NCI-H345 treated with DMSO at 0.1 percent for 48 hours (cell line): ENCODE measurements around the gene TEKT2.

ENCODE experiments used
- DNase-seq: peaks from one replicate; lab custom pipeline; 2025; ENCODE audit not compliant: unreplicated experiment; lab: John Stamatoyannopoulos, UW

Gene TEKT2

DNA sequence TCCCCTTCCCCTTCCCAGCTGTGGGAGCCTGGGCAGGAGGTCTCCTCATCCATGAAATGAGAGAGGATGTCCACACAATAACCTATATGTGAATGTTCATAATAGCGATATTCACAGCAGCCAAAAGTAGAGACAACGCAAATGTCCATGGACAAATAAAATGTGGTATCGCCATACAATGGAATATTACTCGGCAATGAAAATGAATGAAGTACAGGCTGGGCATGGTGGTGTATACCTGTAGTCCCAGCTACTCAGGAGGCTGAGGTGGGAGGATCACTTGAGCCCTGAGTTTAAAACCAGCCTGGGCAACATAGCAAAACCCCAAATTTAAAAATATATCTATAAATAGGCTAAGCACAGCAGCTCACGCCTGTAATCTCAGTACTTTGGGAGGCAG is 17.7 kb downstream of the TEKT2 start:
- no peak for DNase-seq

DNA sequence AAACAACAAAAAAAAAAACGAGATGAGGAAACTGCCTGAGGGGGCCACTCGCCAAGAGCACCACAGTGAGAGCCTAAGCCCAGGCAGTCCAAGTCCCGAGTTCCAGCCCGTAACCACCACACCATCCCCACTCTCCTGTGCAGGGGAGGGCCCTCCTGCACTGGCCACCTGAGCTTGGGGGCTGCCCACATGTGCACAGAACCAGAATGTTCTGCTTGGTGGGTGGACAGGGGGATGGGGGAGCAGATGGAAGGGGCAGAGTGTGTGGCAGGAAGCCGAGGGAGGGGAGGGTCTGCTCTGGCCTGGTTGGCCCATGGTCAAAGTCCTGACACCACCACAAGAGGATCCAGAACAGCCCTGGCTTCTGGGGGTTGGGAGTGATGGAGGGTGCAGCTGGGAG is 22.4 kb downstream of the TEKT2 start:
- DNase-seq, result no peak

DNA sequence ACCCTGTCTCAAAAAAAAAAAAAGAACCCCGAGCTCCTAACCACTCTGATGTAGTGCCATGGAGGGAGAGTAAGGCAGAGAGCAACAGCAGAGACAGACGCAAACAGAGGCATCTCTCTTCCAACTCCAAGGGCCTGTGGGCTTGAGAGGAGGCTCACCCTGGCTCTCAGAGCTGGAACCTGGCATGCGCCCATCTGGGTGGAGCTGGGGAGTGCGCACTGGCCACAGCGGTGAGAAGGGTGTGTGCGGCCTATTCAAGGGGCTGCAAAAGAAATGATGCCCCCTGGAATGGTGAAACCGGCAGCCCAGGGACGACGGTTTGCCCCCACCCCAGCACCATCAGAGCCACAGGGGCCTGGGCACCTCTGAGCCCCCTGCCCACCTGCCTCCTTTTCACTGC is 23.5 kb downstream of the TEKT2 start:
- no peak for DNase-seq

DNA sequence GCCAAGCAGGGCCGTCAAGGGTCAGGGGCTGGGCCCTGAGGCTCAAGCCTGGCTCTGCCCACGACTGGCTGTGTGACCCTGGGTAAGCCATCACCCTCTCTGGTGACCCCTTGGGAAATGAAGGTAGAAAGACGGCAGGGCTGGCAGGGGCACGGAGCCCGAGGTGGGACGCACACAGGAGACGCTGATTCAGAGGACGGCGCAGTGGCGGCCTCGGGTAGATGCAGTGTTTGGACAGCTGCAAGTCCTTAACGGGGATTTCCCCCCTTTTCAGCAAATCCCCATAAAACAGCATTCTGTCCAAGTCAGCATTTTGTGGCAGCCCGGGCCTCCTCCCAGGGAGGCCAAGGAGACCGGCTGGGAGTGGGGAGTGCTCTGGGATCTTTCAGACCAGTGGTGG is 24.4 kb downstream of the TEKT2 start:
- no peak for DNase-seq

DNA sequence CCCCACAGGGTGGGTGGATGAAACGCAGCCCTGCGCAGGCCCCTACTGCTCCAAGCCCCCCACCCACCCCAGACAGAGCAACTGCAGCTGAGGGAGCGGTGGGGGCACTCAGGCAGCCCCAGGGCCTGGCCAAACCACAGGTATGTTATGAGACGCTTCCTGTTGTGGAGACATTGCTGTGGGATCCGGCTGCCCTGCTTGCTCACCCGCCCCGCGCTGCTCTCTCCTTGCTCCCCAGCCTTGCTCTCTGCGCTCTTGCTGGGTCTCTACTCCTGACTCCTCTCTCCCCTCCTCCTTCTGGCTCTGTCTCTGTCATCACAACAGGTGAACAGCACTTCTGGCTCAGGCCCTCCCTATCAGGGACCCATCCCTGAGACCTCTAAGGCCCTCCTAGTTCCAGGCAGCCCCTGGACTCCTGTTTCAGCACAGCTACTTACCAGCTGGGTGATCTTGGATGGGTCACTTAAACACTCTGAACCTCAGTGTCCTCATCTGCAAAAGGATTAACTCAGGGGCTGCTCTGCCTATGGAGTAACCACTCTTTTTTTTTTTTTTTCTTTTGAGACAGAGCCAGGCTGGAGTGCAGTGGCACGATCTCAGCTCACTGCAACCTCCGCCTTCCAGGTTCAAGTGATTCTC is 25.3 kb downstream of the TEKT2 start:
- DNase-seq, result no peak

DNA sequence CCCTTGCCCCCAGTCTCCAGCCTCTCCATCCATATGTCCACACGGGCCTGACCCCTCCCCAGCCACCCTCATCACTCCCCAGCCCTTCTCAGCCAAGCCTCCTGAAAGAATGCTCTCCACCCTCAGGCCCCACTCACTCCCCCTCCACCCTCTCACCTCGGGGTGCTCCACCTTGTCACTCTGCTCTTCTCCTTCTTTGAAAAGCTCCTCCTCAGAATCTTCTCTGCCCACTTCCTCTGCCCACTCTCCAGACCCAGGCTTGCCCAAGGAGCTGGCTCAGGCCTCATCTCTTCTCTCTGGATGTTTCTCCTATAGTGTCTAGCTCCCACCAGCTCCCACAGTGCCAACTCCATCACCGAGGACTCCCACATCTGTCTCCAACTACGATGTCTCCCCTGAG is 27.3 kb downstream of the TEKT2 start:
- no peak for DNase-seq

DNA sequence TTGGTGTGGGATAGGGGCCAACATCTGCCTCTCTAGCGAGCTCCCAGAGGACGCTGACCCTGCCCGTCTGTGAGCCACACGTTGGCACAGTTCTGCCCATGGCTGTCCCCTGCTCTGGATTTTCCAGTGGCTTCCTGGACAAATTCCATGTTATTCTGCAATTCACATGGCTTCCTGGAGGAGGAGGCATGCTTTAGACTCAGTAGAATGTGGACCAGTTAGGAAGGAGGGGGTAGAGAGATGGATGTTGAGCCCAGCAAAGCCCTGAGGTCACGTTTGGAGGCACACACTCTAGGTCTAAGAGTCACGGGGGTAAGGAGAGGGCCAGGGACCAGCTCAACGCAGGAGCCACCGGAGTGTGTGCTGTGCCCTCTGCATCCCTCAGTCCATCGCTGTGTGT is 28.9 kb downstream of the TEKT2 start:
- no peak for DNase-seq

DNA sequence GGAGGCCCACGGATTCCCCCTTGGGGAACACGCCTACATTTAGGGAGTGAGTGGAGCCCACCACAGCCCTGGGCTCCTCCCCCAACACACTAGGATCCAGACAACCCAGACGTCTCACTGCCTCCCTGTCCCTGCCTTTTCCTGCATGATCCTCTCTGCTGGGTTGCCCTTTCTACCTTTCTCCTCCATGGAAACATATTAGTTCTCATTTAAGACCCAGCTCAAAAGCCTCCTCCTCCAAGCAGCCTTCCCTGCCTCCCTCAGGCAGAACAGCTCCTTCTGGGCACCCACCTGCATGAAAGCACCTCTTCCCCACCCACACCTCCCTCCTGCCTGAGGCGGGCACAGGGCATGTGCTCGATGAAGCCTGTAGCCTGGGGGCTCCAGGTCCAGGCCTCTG is 30.5 kb downstream of the TEKT2 start:
- no peak for DNase-seq

DNA sequence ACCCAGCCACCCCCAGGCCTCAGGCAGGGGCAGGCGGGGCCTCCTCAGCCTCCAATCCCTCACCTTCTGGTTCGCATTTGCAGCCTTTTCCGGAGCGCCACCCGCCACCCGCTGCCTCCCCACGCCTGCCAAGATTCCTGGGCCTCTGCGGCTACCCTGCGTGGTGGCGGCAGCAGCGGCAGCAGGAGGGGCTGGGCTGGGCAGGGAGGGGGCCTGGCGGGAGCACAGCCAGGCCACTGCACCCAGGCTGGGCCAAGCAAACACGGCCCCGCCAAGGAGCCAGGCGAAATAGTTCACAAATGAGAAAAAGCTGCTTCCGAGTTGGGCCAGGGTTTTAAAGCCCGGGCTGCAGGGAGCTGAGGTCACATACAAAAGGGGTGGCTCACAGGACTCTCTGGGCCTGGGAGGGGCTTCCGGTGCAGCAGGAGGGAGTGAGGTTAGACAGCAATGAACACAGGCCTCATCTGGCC is 31.3 kb downstream of the TEKT2 start:
- no peak for DNase-seq

DNA sequence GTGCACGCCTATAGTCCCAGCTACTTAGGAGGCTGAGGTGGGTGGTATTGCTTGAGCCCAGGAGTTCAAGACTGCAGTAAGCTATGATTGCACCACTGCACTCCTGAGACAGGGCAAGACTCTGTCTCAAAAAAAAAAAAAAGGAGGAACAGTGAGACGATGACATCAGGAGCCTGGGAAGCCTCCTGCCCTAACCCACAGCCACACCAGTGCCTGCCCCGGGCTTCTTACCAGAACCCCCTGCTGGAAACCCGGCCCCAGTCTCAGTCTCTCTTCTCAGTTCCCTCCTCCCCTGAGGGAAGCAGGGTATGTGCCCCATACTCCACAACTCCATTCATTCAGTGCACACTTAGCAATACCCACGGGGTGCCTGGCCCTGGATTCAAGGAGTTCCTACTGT is 32.0 kb downstream of the TEKT2 start:
- no peak for DNase-seq

DNA sequence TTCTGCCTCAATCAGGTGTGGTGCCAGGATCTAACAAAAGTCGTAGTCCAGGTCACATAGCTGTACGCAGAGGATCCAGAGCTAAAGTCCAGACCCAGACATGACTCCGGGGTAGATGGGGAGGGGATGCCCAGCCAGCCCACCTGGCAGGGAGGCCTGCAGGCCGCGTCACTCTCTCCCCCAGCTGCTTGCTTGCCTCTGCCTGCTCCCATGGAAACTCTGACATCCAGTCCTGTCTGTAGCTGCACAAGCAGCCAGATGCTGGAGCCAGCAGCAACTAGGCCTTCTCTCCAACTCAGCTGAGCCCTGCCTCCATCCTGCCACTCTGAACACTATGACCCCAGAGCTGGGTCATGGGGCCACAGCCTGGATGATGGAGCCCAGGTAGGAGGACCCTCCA is 33.0 kb downstream of the TEKT2 start:
- no peak for DNase-seq

DNA sequence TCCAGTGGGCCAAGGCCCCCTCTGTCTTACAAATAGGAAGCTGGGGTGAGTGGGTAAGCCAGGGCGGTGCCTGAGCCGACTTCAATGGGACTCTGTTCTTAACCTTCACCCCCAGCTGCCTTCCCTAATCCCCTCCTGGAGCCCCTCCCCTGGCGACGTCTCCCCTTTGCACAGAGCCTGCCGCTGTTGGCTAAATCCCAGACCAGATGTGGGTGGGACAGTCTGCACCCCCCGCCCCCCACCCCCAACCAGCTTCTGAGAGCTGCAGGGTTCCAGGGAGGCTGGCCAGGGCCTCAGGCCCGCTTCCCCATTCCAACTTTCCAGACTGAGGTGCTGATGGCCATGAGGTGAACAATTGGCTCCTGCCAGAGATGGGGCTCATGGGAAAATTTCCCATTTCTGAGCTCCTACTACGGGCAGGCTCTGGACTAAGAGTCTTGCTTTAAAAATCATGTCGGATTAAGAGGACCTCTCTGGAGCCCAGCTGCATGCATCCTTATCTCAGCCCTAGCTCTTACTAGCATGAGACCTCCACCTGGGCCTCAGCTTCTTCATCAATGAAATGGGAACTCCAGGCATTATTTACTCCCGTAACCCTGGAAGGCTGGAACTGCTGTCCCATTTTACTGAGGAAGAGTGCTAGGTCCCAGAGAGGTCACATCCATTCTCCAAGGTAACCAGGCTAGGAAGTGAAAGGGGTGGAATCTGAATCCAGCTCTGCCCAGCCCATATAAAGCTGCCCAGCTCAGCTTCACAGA is 34.7 kb downstream of the TEKT2 start:
- no peak for DNase-seq

DNA sequence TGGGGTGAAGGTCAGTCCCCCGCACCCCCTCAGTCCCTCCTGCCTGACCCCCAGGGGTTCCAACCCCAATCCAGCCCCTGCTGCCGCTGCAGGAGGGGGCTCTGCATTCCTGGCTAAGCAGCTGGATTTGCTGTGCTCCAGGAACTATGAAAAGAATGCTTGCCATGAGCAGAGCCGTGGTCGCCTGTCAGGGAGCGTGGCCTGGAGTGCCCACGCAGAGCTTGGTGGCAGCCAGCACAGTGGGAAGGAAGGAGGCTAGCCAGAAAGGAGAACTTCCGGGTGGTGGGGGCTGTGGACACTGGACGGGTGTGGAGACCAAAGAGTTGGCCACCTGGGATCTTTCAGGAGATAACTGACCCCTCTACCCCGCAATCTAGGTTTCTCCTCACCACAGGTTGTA is 35.6 kb downstream of the TEKT2 start:
- no peak for DNase-seq

DNA sequence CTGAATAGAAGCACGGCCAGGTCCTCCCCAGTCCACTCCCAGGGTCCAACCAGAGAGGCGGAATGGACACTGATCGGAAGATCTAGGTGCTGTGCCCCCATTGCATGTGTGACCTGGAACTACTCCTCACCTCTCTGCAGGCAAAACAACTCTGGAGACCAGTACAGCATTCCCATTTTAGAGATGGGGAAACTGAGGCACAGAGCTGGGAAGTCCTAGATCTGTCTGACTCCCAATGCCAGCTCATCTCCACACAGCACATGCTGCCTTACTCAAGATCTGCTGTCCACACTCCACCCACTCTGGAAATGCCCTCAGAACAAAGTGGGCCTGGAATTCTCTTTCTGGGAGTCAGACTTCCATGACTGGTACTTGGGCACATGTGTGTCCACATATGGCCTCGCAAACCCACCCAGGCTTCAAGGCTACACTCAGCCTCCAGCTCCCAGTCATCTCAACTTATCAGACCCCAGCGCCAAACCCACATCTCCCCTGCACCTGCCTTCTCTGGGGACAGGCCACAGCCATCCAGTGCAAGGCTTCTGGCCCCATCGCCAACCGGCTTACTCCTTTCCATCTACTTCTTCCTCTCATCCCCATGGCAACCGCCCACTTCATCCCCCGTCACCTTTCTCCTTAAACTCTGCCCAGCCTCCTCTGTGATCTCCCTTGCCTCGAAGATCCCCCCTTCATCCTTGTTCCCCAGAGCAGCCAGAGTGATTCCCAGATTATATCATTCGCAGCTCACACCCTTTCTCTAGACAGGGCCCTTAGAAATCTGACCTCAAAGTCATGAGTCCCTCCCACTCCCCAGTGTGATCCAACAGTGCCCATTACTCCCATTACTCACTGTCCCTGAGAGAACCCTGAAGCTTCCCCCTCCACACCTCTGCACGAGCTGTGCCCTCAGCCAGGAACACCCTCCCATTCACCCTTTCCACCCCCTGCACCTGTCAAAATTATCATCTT is 38.5 kb downstream of the TEKT2 start:
- DNase-seq, result no peak

DNA sequence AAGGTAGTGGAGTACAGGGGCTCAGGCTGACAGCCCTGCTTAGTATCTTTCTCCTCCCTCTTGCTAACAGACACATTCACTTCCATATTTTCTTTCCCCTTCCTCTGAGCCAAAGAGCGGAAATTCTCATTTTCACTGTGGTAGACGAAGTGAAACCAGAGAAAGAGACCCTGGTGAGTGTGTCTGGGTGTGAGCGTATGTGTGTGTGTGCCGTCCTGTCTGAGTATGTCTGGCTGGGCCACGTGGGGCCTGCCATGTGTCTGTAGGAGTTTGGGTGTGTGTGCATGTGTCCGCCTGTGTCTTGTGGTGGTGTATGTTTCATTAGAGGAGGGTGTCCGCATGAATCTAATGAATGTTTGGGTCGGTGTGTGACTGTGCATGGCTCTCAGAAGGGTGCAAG is 39.5 kb downstream of the TEKT2 start:
- DNase-seq, result no peak

DNA sequence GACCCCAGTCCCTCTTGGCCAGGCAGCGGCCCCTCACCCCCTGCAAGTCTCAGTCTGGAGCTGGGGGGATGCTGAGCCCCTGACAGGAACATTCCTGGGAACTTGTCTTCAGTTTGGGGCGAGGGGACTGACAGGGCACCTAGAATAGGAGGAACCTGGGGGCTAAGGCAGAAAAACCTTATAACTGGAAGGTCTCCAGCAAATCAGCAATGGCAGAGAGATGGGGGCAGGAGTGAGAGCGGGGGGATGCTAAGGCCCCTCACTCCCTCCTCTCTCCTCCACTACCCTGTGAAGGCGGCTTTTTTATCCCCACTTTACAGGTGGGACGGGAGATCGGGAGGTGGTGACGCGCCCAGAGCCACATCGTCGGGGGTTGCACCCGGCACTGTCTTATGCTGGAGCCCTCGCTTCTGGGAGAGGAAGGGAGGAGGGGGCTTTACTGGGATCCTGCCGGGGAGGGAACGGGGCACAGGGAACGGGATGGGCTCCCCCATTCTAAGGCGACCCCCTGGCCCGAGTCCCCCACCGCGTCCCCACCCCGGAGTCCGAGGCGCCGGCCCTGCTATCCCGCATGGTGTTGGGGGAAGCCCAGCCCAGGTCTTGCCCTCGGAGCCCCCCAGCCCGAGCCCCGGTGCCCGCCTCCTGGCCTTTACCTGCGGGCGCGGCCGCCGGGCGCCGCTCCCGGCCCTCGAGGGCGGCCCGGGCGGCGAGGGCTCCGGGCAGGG is 40.7 kb downstream of the TEKT2 start:
- DNase-seq, result no peak

DNA sequence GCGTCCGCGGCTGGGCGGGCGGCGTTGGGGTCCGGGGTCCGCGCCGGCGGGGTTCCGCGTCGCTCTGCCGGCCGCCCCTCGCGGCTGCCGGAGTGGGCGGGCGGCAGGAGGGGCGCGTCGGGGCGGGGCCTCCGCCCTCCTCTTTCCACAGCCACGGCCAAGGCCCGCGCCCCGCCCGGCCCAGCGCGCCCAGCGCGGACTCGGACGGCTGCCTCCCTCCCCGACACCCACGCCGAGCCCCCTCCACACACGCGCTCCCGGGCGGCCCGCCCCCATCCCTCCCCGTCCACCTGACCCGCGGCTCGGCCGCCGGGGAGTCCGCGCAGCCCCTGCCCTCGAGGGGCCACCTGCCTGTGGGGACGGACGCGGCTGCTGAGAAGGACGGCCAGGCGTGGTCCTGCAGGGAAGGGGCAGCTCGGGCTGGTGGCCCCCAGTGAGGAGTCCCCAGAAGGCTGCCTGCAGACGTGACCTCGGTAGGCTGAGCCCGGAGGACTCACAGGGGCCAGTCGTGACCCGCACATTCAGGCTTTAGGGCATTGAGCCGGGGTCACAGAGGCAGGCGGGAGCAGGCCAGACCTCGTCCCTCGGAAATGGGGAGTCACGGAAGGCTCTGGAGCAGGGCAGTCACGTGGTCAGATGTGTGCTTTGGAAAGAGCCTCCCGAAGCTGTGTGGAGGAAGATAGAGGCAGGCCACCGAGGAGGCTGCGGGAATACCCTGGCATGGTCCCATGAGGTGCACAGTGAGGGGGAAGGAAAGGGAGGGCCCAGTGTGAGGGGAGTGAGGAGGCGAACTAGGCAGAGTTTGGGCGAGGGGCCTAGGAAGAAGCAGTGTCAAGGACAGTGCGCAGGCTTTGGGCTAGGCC is 41.5 kb downstream of the TEKT2 start, which contains the start of gene COL8A2:
Gene COL8A2 (minus strand): TSS at position 94 of the 863 bp plus-strand sequence. CDS start 24,980 bp downstream, outside the sequence.
- DNase-seq, result no peak

DNA sequence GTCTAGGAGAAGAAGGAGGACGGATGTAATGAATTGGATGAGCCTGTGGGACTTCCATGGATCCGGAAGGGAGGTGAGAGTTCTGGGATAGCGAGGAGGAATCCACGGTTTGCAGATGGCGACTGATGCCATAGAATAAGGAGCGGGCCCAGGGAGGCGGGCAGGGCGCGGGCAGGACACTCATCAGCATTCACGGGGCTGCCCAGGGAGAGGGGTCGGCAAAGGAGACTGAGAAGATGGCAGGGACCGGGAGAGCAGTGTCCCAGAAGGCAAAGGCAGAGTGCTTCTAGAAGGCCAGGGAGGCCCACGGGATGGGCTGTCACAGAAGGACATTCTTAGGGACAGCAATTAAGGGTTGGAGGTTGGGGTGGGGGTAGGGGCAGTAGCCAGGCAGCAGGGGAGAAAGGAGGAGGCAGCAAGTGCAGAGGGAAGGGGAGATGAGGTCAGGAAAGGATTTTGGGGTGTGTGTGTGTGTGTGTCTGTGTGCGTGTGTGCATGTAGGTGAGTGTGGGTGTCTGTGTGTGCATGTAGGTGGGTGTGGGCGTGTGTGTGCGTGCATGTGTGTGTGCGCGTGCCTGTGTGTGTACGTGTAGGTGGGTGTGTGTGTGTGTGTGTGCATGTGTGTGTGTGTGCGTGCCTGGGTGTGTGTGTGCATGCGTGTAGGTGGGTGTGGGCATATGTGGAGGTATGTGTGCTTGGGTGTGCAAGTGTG is 42.3 kb downstream of the TEKT2 start:
- DNase-seq, result no peak

DNA sequence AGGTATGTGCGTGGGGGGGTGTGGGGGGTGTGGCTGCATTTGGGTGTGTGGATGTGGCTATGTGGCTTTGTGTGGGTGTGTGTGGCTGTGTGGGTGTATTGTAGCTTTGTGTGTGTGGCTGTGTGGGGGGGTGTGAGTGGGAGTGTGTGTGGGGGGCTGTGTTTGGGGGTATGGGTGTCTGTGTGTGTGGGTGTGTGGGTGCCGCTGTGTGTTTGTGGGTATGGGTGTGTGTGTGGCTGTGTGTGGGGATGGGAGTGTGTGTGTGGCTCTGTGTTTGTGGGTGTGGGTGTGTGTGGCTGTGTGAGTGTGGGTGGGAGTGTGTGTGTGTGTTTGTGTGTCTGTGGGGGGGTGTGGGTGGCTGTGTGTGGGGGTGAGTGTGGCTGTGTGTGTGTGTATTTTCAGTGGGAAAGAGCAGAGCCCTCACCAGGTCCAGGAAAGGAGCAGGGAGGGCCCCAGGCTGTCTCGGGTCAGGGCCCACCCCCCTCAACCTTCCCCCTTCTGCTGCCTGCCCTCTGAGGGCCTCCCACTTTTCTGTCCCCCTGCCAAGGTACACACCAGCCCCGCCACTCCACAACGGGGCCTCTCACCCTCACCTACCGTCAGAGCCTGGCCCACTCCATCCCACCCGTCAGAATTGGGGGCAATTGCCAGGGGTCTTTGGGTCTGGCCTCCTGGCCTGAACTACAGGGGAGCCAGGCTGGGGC is 43.1 kb downstream of the TEKT2 start:
- no peak for DNase-seq
